ENCODE measurements around the gene FAM110D. TPM values are rescaled to one million over a fixed set of nuclear protein-coding genes. Genes with fewer than 3 reads are reported as not detected.

FAM110D gene
- total and polyA plus RNA-seq, 2 of the 8 experiments (the other 6 are each of a cell fraction or from before 2014, with no cell fraction given): 0.21 to 0.48 TPM

- Histone ChIP-seq H2AK5ac (ENCODE audit: low read depth, low read length) (no peak overlapping the region), H3K36me3 (ENCODE audit: control insufficient read depth in 2 of 4, insufficient read depth in 4 of 4, low read length in 3 of 4) (peaks cover 0 to 1% (median 0%) of the 10 kb centered on the region in 4 experiments; a peak in 1 of 8 replicates), H3K4me2 (ENCODE audit: insufficient read depth in 1 of 2, low read depth in 2 of 2, low read length in 2 of 2) (no peak overlapping the region), H3K4ac (replicated peaks; ENCODE audit: insufficient read length, low read depth, low read length) (no peak overlapping the region), H4K5ac (ENCODE audit: insufficient read length, low read depth, low read length) (no peak overlapping the region), H3K14ac (ENCODE audit: insufficient read length) (no peak overlapping the region), H3K4me3 (ENCODE audit: extremely low read depth in 1 of 4, insufficient read depth in 2 of 4, low read depth in 3 of 4, low read length in 4 of 4) (no peak overlapping the region), H2BK20ac (ENCODE audit: low read length) (no peak overlapping the region), H3K9ac (replicated peaks in 1 of 4; ENCODE audit: extremely low read depth in 1 of 4, low read depth in 3 of 4, low read length in 3 of 4) (no peak overlapping the region), H2BK12ac (ENCODE audit: low read depth, low read length) (no peak overlapping the region), H4K91ac (replicated peaks; ENCODE audit: insufficient read length, low read length) (no peak overlapping the region), H3K27me3 (replicated peaks in 1 of 4; ENCODE audit: control insufficient read depth in 3 of 4, extremely low read depth in 1 of 4, insufficient read depth in 3 of 4, low read length in 3 of 4) (no peaks in the 10 kb centered on the region), H3K79me2 (ENCODE audit: control insufficient read depth in 1 of 2, insufficient read depth in 2 of 2, low read length in 2 of 2) (no peaks in the 10 kb centered on the region), H3K9me3 (ENCODE audit: insufficient read depth in 2 of 2, low read depth in 1 of 2, low read length in 1 of 2) (no peaks in the 10 kb centered on the region), H3K23ac (ENCODE audit: insufficient read length) (no peak overlapping the region), H4K8ac (ENCODE audit: extremely low read depth, insufficient read depth, low read length) (no peak overlapping the region), H2BK5ac (ENCODE audit: low read depth, low read length) (no peak overlapping the region), H3K79me1 (ENCODE audit: low read depth, low read length) (no peaks in the 10 kb centered on the region), H2BK15ac (ENCODE audit: low read length) (no peak overlapping the region), H4K20me1 (replicated peaks in 1 of 2; ENCODE audit: control insufficient read depth in 1 of 2, insufficient read depth in 2 of 2, low read length in 2 of 2) (peaks cover 0 to 2% of the 10 kb centered on the region in 2 experiments), H3K23me2 (ENCODE audit: low read depth, low read length) (no peaks in the 10 kb centered on the region; the same call in 1 of the 2 replicates), H2AFZ (ENCODE audit: low read length) (no peak overlapping the region), H3K4me1 (replicated peaks in 1 of 4; ENCODE audit: control insufficient read depth in 3 of 4, insufficient read depth in 4 of 4, low read length in 3 of 4) (no peaks in the 10 kb centered on the region), H3K27ac (ENCODE audit: low read depth, low read length) (no peak overlapping the region), H3K18ac (ENCODE audit: extremely low read depth, low read length) (no peak overlapping the region), H3K56ac (replicated peaks; ENCODE audit: insufficient read length, low read depth, low read length) (no peak overlapping the region), H2BK120ac (replicated peaks; ENCODE audit: low read depth, low read length) (no peak overlapping the region)
- TF ChIP-seq SIRT6 (IDR thresholded peaks at IDR 0.05; ENCODE audit: low read length) (no peak), TAF1 (IDR thresholded peaks at IDR 0.05; ENCODE audit: low read depth, low read length) (no peak), KDM5A (IDR thresholded peaks at IDR 0.05; ENCODE audit: low read length) (no peak), EZH2 (IDR thresholded peaks at IDR 0.05; ENCODE audit: low read depth, low read length, severe bottlenecking) (no peak), CHD2 (IDR thresholded peaks at IDR 0.05; ENCODE audit: low read length) (no peak)
- DNase-seq (ENCODE audit: low read depth in 1 of 2, low spot score in 2 of 2): peak in 1 of 2 experiments; percentile 33
- ChIA-PET CTCF (ENCODE audit: partially characterized antibody) (interaction anchor here (0.7 to 4.2 kb wide), 7 partner anchors 10 to 98 kb away, joined by 3 to 44 read pairs (median 4); partner anchors contain the start of gene ZNF593), POLR2A (ENCODE audit: partially characterized antibody) (interaction anchor here (0.8 to 1.9 kb wide), 4 partner anchors 7 to 24 kb away, joined by 3 to 4 read pairs (median 4); no protein-coding TSS in a partner anchor)
- FAIRE-seq: no peak
- WGBS, 2 experiments (ENCODE audit: extremely low coverage in 1 of 2, insufficient coverage in 1 of 2, insufficient read length in 1 of 2, insufficient replicate concordance in 2 of 2, low coverage in 1 of 2, low lambda C conversion rate in 2 of 2, missing lambda C conversion rate in 1 of 2): 82% methylated on average over 13 of the region's 13 CpGs; no CpG with 5 or more reads in 1 of the 2 experiments
Measured at GRCh38 chr1:26127235-26128163, 31.4 kb upstream of the FAM110D start.
